ENCODE data around the gene NSD1. TPM values are rescaled to one million over a fixed set of nuclear protein-coding genes. Genes with fewer than 3 reads are reported as not detected.
"Not testable (repeated sequence)": the region's sequence is repeated elsewhere in the genome, so short reads cannot be mapped to it uniquely, and the experiment has no call there.

Gene NSD1
- total RNA-seq, 1 donor from 2014 or later, result 56.9 TPM

- no peak for DNase-seq
Measured at GRCh38 chr5:177291735-177292134, 158.2 kb downstream of the NSD1 start.

GRCh38 chr5:177293819-177294581, 160.4 kb downstream of the NSD1 start:
- DNase-seq, result no peak

- no peak for DNase-seq
Measured at GRCh38 chr5:177294632-177295031, 161.1 kb downstream of the NSD1 start.

- DNase-seq, result no peak
Measured at GRCh38 chr5:177295924-177296323, 162.4 kb downstream of the NSD1 start.

GRCh38 chr5:177296581-177296980, 163.0 kb downstream of the NSD1 start:
- DNase-seq, result no peak

- no peak for DNase-seq
Measured at GRCh38 chr5:177297922-177298321, 164.3 kb downstream of the NSD1 start.

GRCh38 chr5:177299697-177300096, 166.1 kb downstream of the NSD1 start:
- no peak for DNase-seq

GRCh38 chr5:177300236-177300880, 166.8 kb downstream of the NSD1 start:
- DNase-seq, result peak; percentile 49

GRCh38 chr5:177300951-177301350, 167.4 kb downstream of the NSD1 start:
- no peak for DNase-seq

- no peak for DNase-seq
Measured at GRCh38 chr5:177301503-177302165, 168.1 kb downstream of the NSD1 start.

GRCh38 chr5:177302354-177303110, 169.0 kb downstream of the NSD1 start:
- no peak for DNase-seq

- DNase-seq, result peak; percentile 73
Measured at GRCh38 chr5:177303121-177303924, 169.8 kb downstream of the NSD1 start, which contains the start of the genes PRELID1 and RAB24. PRELID1 (plus strand) TSS chr5:177303799; CDS start chr5:177303986, 187 bp downstream. RAB24 (minus strand) TSS chr5:177303719; CDS start chr5:177303288, 431 bp downstream.

GRCh38 chr5:177303925-177304391, 170.4 kb downstream of the NSD1 start:
- DNase-seq, result no peak

- no peak for DNase-seq
Measured at GRCh38 chr5:177304392-177305119, 171.0 kb downstream of the NSD1 start.

- DNase-seq, result not testable (repeated sequence)
Measured at GRCh38 chr5:177306103-177306640, 172.6 kb downstream of the NSD1 start.

GRCh38 chr5:177306674-177307543, 173.3 kb downstream of the NSD1 start:
- no peak for DNase-seq

- no peak for DNase-seq
Measured at GRCh38 chr5:177307544-177308363, 174.2 kb downstream of the NSD1 start.

- DNase-seq, result no peak
Measured at GRCh38 chr5:177308740-177309139, 175.2 kb downstream of the NSD1 start.
